ENCODE measurements around the gene GNA14. TPM values are rescaled to one million over a fixed set of nuclear protein-coding genes. Genes with fewer than 3 reads are reported as not detected.

Gene GNA14
- total RNA-seq, 6 experiments from 2014 or later, result 2.3 to 4.2 (median 3.8) TPM

- 90% methylated on average over 3 of the region's 3 CpGs for WGBS (ENCODE audit: insufficient coverage, low coverage, low lambda C conversion rate, missing lambda C conversion rate)
- ATAC-seq (no peak), DNase-seq (no peak)
- TF ChIP-seq POLR2A (IDR thresholded peaks at IDR 0.05) (no peak), CTCF (IDR thresholded peaks at IDR 0.05) (no peak)
- H3K4me3 ChIP-seq, result no peak overlapping the region
- no peaks in the 10 kb centered on the region for H3K27me3 ChIP-seq
- intact Hi-C loops (cut with DNase I), result no loop called here
- H3K9me3 ChIP-seq, result no peaks in the 10 kb centered on the region
- no peak overlapping the region for H3K27ac ChIP-seq
- no peaks in the 10 kb centered on the region for H3K4me1 ChIP-seq
- H3K36me3 ChIP-seq, result no peaks in the 10 kb centered on the region
These were observed 225.2 kb downstream of the GNA14 start for GRCh38 chr9:77422969-77423368.

GRCh38 chr9:77421506-77422265 is 226.4 kb downstream of the GNA14 start:
- no peak for DNase-seq
- no peak for ATAC-seq
- Histone ChIP-seq H3K36me3 (no peaks in the 10 kb centered on the region), H3K27ac (no peak overlapping the region), H3K4me1 (no peaks in the 10 kb centered on the region), H3K9me3 (no peaks in the 10 kb centered on the region), H3K4me3 (no peak overlapping the region), H3K27me3 (no peaks in the 10 kb centered on the region)
- intact Hi-C loops (cut with DNase I), result no loop called here
- WGBS (ENCODE audit: insufficient coverage, low coverage, low lambda C conversion rate, missing lambda C conversion rate), result 92% methylated on average over 8 of the region's 10 CpGs
- TF ChIP-seq POLR2A (IDR thresholded peaks at IDR 0.05) (no peak), CTCF (IDR thresholded peaks at IDR 0.05) (no peak)

GRCh38 chr9:77420641-77421040 is 227.5 kb downstream of the GNA14 start:
- WGBS (ENCODE audit: insufficient coverage, low coverage, low lambda C conversion rate, missing lambda C conversion rate), result 62% methylated on average over 2 of the region's 2 CpGs
- H3K4me1 ChIP-seq, result no peaks in the 10 kb centered on the region
- DNase-seq (no peak), ATAC-seq (no peak)
- intact Hi-C loops (cut with DNase I), result no loop called here
- H3K27ac ChIP-seq, result no peak overlapping the region
- peaks cover 0 to 4% (median 0%) of the 10 kb centered on the region in 4 donors for H3K36me3 ChIP-seq
- H3K4me3 ChIP-seq, result no peak overlapping the region
- no peak for TF ChIP-seq POLR2A (IDR thresholded peaks at IDR 0.05)
- TF ChIP-seq CTCF (IDR thresholded peaks at IDR 0.05), result no peak
- H3K9me3 ChIP-seq, result no peaks in the 10 kb centered on the region
- H3K27me3 ChIP-seq, result no peaks in the 10 kb centered on the region

GRCh38 chr9:77418226-77418625 is 229.9 kb downstream of the GNA14 start:
- Histone ChIP-seq H3K27me3 (no peaks in the 10 kb centered on the region), H3K36me3 (peaks cover 0 to 4% (median 0%) of the 10 kb centered on the region in 4 donors), H3K4me1 (no peaks in the 10 kb centered on the region), H3K9me3 (no peaks in the 10 kb centered on the region), H3K4me3 (no peak overlapping the region), H3K27ac (no peak overlapping the region)
- no peak for TF ChIP-seq POLR2A (IDR thresholded peaks at IDR 0.05)
- TF ChIP-seq CTCF (IDR thresholded peaks at IDR 0.05), result no peak
- ATAC-seq (no peak), DNase-seq (no peak)
- intact Hi-C loops (cut with DNase I), result no loop called here

Measured in right lobe of liver (tissue), 6 donors.